NCI-H2196 (cell line): ENCODE results near the gene UBAP2L.
"Not testable (repeated sequence)": the region's sequence is repeated elsewhere in the genome, so short reads cannot be mapped to it uniquely, and the experiment has no call there.

ENCODE experiments used
- DNase-seq: peaks from one replicate; lab custom pipeline; 2025; ENCODE audit not compliant: unreplicated experiment; lab: John Stamatoyannopoulos, UW

The UBAP2L gene

DNA sequence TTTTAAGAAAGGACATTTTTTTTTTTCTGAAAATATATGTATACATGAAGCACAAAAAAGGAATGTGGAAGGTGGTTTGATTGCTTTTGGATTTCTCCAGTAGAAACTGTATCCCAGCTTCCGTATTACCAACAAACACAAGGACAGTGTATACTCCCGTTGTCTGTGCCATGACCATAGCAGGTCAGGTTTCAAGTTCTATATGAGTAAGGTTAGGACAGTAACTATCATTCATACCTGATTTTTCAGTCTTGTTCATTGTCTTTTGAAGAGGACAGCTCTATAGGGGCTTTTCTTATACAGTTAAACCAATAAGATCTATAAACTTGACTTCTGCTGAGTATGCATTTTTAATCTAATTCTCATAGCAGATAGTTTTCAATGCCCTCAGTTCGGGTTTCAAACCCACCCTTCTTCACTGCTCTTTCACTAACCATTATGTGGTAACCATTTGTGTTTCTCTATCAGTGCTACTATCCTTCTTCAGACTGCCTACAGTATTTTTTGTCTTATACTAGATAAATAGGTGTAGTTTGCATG, 19.6 kb downstream of the UBAP2L start:
- no peak for DNase-seq

GRCh38 chr1:154241703-154242351, 21.1 kb downstream of the UBAP2L start:
- peak; percentile 18 for DNase-seq

GRCh38 chr1:154253671-154254070, 32.9 kb downstream of the UBAP2L start:
- DNase-seq = no peak

GRCh38 chr1:154256686-154257085, 35.9 kb downstream of the UBAP2L start:
- no peak for DNase-seq

GRCh38 chr1:154258784-154259183, 38.0 kb downstream of the UBAP2L start:
- DNase-seq = no peak

DNA sequence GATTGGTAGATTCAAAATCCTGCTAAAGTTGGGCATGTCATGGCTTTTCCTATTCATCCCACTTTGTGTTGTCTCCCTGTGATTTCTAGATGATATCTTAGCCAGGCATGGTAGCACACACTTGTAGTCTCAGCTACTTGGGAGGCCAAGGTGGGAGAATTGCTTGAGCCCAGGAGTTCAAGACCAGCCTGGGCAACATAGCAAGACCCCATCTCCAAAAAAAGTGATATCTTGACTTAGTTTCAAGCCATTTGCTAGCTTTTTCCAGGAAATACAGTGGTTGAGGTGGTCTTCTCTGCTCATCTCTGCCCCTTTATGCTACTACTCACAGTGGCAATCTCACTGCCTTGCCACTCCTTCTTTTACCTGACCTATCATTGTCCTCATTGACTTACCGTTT, 39.4 kb downstream of the UBAP2L start:
- DNase-seq = no peak

DNA sequence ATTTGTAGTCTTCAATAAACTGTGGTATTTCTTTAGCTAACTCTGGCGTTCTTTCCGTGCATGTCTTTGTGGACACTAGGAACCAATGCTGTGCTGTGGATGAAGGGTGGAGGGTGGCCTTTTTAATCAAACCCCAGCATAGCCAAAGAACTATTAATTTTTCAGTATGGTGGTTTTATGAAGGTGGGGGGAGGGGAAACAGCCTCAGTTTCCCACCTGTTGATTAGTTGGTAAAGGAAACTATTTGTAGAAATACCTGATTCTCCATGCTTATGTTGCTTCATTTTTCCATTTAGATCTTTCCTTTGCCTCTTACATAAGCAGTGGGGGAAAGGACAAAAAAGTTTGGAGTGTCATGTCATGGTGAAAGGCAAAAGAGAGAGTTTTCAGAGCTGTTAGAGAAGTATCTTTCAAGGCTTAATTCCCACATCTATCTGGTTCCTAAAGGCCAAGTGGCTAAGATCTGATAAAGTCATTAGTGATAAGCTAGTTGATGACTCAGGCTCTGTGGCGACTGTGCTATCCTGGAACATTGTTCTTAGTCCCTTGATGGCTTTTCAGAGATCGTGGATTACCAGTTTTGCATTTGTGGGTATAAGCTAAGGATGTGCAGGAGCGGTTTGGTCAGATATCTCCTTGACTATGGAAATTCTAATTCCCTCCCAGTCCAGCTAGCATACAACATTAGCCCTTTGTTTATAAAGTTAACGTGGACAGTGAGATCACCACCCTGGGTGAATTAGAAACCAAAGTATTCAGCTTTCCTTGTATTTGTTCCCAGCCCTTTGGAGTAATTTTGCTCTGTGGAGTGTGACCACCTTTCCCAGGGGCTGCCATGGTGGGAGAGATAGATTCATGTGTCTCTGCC, 42.9 kb downstream of the UBAP2L start:
- no peak for DNase-seq

GRCh38 chr1:154264454-154264853, 43.7 kb downstream of the UBAP2L start:
- DNase-seq = no peak

DNA sequence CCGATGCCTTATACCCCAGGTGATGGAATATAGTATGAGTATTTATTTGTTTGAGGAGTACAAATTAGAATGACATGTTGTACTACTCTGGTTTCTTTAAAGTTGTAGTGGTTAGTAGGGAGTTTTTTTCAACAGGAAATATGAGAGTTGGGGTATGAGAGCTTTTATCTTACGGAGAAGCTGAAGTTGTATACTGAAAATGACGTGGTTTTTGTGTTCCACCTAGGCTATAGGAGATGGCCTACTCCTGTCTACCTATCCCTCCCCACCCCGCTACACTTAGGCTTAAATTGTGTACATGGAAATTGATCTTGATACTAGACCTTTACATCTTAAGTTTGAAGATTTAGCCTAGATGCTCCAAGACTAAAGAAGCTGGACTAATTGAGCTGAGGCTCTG, 44.8 kb downstream of the UBAP2L start:
- no peak for DNase-seq

GRCh38 chr1:154270833-154271232, 50.1 kb downstream of the UBAP2L start:
- DNase-seq = no peak

GRCh38 chr1:154272217-154272998, 51.7 kb downstream of the UBAP2L start, which contains the start of gene HAX1:
HAX1 (plus strand) TSS chr1:154272629; CDS start chr1:154272724, 95 bp downstream.
- DNase-seq = peak; percentile 93

DNA sequence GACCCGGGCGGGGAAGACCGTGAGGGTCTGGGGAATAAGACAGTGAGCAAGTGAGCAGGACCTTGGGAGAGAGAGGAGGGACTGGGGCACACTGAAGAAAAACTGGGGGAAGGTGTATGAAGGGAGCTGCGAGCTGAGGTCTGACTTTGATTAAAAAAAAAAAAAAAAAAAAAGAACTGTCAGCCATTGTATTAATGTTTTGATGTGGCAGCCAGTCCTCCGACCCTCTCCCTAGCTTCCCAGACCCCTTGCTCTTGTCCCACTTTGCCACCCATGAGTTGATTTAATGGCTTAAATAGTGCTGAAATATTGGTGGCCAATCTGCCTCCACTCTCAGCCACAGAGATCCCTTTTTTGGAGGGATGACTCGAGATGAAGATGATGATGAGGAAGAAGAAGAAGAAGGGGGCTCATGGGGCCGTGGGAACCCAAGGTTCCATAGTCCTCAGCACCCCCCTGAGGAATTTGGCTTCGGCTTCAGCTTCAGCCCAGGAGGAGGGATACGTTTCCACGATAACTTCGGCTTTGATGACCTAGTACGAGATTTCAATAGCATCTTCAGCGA, 52.3 kb downstream of the UBAP2L start:
- no peak for DNase-seq

- no peak for DNase-seq
Measured at GRCh38 chr1:154276797-154277196, 56.0 kb downstream of the UBAP2L start.

DNA sequence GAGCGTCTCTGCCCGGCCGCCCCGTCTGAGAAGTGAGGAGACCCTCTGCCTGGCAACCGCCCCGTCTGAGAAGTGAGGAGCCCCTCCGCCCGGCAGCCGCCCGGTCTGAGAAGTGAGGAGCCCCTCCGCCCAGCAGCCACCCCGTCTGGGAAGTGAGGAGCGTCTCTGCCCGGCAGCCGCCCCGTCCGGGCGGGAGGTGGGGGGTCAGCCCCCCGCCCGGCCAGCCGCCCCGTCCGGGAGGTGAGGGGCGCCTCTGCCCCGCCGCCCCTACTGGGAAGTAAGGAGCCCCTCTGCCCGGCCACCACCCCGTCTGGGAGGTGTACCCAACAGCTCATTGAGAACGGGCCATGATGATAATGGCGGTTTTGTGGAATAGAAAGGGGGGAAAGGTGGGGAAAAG, 66.8 kb downstream of the UBAP2L start:
- DNase-seq = not testable (repeated sequence)

DNA sequence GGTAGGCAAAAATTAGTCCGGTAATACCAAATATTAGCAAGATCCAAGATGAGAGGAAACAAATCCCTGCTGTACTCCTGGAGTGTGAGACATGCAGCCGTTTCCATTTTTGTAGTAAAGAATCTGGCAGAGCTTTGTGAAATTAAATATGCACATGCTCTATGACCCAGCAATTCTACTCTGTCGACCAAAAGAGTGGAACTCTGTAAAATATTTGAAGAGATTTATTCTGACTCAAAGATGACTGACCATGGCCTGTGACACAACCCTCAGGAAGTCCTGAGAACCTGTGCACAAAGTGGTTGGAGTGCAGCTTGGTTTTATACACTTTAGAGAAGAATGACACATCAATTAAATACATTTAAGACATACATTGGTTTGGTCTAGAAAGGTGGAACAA, 67.9 kb downstream of the UBAP2L start:
- no peak for DNase-seq

GRCh38 chr1:154290921-154291320, 70.2 kb downstream of the UBAP2L start:
- no peak for DNase-seq

DNA sequence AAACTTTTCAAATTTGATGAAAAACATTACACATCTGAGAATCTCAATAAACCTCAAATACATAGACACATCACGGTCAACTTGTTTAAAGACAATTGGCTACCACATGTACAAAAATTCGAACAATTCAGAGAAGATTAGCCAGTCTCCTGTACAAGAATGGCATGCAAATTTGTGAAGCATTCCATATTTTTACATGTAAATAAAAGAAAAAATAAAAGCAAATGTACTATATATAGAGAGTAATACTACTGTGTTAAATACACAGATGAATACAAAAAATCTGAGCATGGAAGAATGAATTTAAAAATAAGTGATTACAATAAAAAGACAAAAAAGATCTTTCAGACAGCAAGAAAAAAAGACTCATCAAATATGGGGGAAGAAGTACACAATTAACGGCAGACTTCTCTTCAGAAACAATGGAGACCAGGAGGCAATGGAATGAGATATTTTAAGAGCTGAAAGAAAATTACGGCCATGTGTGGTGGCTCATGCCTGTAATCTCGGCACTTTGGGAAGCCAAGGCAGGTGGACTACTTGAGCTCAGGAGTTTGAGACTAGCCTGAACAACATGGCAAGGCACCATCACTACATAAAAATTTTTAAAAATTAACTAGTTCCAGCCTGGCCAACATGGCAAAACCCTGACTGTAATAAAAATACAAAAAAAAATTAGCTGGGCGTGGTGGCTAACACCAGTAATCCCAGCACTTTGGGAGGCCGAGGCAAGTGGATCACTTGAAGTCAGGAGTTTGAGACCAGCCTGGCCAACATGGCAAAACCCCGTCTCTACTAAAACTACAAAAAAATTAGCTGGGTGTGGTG, 74.9 kb downstream of the UBAP2L start:
- no peak for DNase-seq

DNA sequence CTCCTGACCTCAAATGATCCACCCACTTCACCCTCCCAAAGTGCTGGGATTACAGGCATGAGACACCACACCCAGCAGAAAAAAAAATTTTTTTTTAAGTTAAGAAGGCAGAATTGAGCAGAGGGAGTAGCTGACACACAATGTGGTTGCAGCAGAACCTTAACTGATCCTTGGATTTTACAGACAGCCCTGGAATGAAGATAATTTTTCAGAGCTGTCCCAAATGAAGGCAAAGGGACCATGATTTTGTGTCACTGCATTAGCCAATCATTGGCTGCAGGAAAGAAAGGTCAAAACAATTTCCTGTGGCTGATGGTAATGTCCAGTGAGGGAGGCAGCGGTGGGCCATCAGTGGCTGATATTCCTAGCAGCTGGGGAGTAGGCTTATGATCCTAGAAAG, 80.8 kb downstream of the UBAP2L start:
- DNase-seq = no peak

DNA sequence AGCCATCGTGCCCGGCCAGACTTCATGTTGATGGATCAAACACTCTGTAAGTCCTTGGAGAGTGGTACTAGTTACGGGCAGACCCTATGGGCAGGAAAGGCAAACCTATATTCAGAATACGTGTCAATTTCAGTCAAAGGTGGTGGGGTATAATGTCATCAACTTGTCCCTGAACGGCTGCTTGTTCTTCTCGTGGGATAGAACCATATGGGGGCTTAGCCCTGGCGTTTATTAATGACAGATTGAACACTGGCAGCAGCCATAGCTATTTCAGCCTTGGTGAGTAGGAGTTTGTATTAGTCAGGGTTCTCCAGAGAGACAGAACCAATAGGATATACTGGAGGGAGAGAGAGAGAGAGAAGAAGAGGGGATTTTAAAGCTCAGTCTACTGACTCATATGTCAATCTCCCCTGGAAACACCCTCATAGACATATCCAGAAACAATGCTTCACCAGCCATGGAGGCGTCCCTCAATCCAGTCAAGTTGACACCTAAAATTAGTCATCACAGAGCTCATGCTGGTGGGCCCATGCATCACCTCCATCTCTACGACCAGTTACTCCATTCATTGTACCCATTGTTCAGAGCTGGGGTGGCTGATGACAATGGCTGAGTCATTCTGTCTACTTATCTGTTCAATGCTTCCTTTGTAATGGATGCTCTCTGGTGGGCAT, 84.0 kb downstream of the UBAP2L start:
- DNase-seq = no peak

- no peak for DNase-seq
Measured at GRCh38 chr1:154306151-154306550, 85.4 kb downstream of the UBAP2L start.
